ENCODE results near the gene HS3ST2.

The HS3ST2 gene

GRCh38 chr16:22813948-22814710, at the start of gene HS3ST2:
Gene HS3ST2 (plus strand): TSS chr16:22814162. CDS start chr16:22814611, 449 bp downstream.
- no peak for DNase-seq (ENCODE audit: low read depth)

- DNase-seq (ENCODE audit: low read depth): no peak
Observed at GRCh38 chr16:22764662-22765327, 49.2 kb upstream of the HS3ST2 start.

GRCh38 chr16:22765479-22765878, 48.5 kb upstream of the HS3ST2 start:
- no peak for DNase-seq (ENCODE audit: low read depth)

GRCh38 chr16:22770866-22771265, 43.1 kb upstream of the HS3ST2 start:
- no peak for DNase-seq (ENCODE audit: low read depth)

- no peak for DNase-seq (ENCODE audit: low read depth)
Observed at GRCh38 chr16:22771551-22771950, 42.4 kb upstream of the HS3ST2 start.

GRCh38 chr16:22775220-22775922, 38.6 kb upstream of the HS3ST2 start:
- no peak for DNase-seq (ENCODE audit: low read depth)

GRCh38 chr16:22781480-22781879, 32.5 kb upstream of the HS3ST2 start:
- no peak for DNase-seq (ENCODE audit: low read depth)

GRCh38 chr16:22782314-22782713, 31.6 kb upstream of the HS3ST2 start:
- DNase-seq (ENCODE audit: low read depth): no peak

GRCh38 chr16:22784690-22785214, 29.2 kb upstream of the HS3ST2 start:
- no peak for DNase-seq (ENCODE audit: low read depth)

GRCh38 chr16:22785552-22785951, 28.4 kb upstream of the HS3ST2 start:
- no peak for DNase-seq (ENCODE audit: low read depth)

- no peak for DNase-seq (ENCODE audit: low read depth)
Observed at GRCh38 chr16:22786284-22786683, 27.7 kb upstream of the HS3ST2 start.

- no peak for DNase-seq (ENCODE audit: low read depth)
Observed at GRCh38 chr16:22786691-22787090, 27.3 kb upstream of the HS3ST2 start.

GRCh38 chr16:22787466-22788192, 26.3 kb upstream of the HS3ST2 start:
- DNase-seq (ENCODE audit: low read depth): no peak

- no peak for DNase-seq (ENCODE audit: low read depth)
Observed at GRCh38 chr16:22788193-22788530, 25.8 kb upstream of the HS3ST2 start.

- DNase-seq (ENCODE audit: low read depth): no peak
Observed at GRCh38 chr16:22789281-22789945, 24.5 kb upstream of the HS3ST2 start.

GRCh38 chr16:22797551-22797950, 16.4 kb upstream of the HS3ST2 start:
- DNase-seq (ENCODE audit: low read depth): no peak

- DNase-seq (ENCODE audit: low read depth): no peak
Observed at GRCh38 chr16:22799113-22799512, 14.8 kb upstream of the HS3ST2 start.

GRCh38 chr16:22804893-22805292, 9.1 kb upstream of the HS3ST2 start:
- DNase-seq (ENCODE audit: low read depth): no peak

GRCh38 chr16:22805326-22805725, 8.6 kb upstream of the HS3ST2 start:
- no peak for DNase-seq (ENCODE audit: low read depth)

- DNase-seq (ENCODE audit: low read depth): no peak
Observed at GRCh38 chr16:22806811-22807210, 7.2 kb upstream of the HS3ST2 start.

- DNase-seq (ENCODE audit: low read depth): no peak
Observed at GRCh38 chr16:22810226-22810625, 3.7 kb upstream of the HS3ST2 start.
